GM12878 (cell line): ENCODE data around the gene CLDN17. TPM values are rescaled to one million over a fixed set of nuclear protein-coding genes. Genes with fewer than 3 reads are reported as not detected.

Experiments
- ATAC-seq: fragments of 200-7000 bp; cut with Tn5 transposase; 3 replicates; pipeline ENCODE4 v1.9.1; 2020; ENCODE audit warnings: mild to moderate bottlenecking, moderate library complexity
- BruUV-seq: library from RNA; stranded (reverse); fragments of 400-500 nt; replicated peaks from 2 replicates; lab custom pipeline; 2021; lab: Mats Ljungman, UMichigan
- CTCF ChIA-PET: fragments of 300-600 bp; sonication (Branson Sonifier 250); formaldehyde crosslinking; extraction: SDS; loops from one replicate; lab custom pipeline; 2021; ENCODE audit warnings: inconsistent platforms; lab: Yijun Ruan, JAX
- POLR2A ChIA-PET: fragments of 350-600 bp; formaldehyde crosslinking; extraction: SDS; loops from one replicate; lab custom pipeline; 2021; ENCODE audit warnings: inconsistent platforms; lab: Charles Lee
- RAD21 ChIA-PET: fragments of 300-600 bp; sonication (Branson Sonifier 250); formaldehyde crosslinking; loops from one replicate; lab custom pipeline; 2023; ENCODE audit warnings: antibody characterized with exemption; ENCODE audit not compliant: unreplicated experiment; lab: Charles Lee
- SMC1A ChIA-PET: fragments of 300-600 bp; sonication (Branson Sonifier 250); formaldehyde crosslinking; loops from one replicate; lab custom pipeline; 2023; ENCODE audit not compliant: unreplicated experiment, uncharacterized antibody; lab: Charles Lee
- DNase-seq: peaks from one replicate; pipeline ENCODE4 v3.0.0-alpha.2; 2011; ENCODE audit warnings: low read depth, low spot score
- FAIRE-seq: peaks from 3 replicates; lab custom pipeline; 2011; peaks lifted over from hg19 to GRCh38; lab: Jason Lieb, UNC
- H2AFZ ChIP-seq: 2 replicates; pipeline ENCODE4 v1.6.0; 2011; ENCODE audit warnings: low read depth, low read length, control low read depth; ENCODE audit not compliant: control insufficient read depth
- H3K27ac ChIP-seq: 2 replicates; pipeline ENCODE4 v1.5.1; 2011; ENCODE audit warnings: control low read depth; ENCODE audit not compliant: control insufficient read depth, insufficient read depth
- H3K27me3 ChIP-seq, 2 experiments: replicated peaks in 1 of 2; 2 replicates each; pipeline versions ENCODE4 v1.6.0 to v1.6.1; 2011; ENCODE audit warnings: low read length in 1 of 2; ENCODE audit not compliant: control insufficient read depth in 2 of 2, insufficient read depth in 2 of 2
- H3K36me3 ChIP-seq, 2 experiments: 2 replicates each; pipeline ENCODE4 v1.5.1; 2011; ENCODE audit warnings: low read length in 1 of 2; ENCODE audit not compliant: control insufficient read depth in 2 of 2, insufficient read depth in 2 of 2
- H3K4me1 ChIP-seq: 2 replicates; pipeline ENCODE4 v1.6.1; 2011; ENCODE audit warnings: mild to moderate bottlenecking, low read length, moderate library complexity, mixed read lengths; ENCODE audit not compliant: control insufficient read depth, insufficient read depth
- H3K4me2 ChIP-seq: 2 replicates; pipeline ENCODE4 v1.6.0; 2011; ENCODE audit warnings: control low read depth; ENCODE audit not compliant: control insufficient read depth, insufficient read depth
- H3K4me3 ChIP-seq: fragments of 200-600 bp; sonication (generic); 2 replicates; pipeline ENCODE4 v1.5.1; 2016
- H3K79me2 ChIP-seq: 2 replicates; pipeline ENCODE4 v1.6.0; 2011; ENCODE audit warnings: low read length; ENCODE audit not compliant: control insufficient read depth, insufficient read depth
- H3K9ac ChIP-seq: 2 replicates; pipeline ENCODE4 v1.8.0; 2011; ENCODE audit warnings: low read length, control low read depth, mixed read lengths; ENCODE audit not compliant: control insufficient read depth, insufficient read depth
- H3K9me3 ChIP-seq: replicated peaks from 3 replicates; pipeline ENCODE4 v1.5.1; 2011; ENCODE audit warnings: mild to moderate bottlenecking, low read length; ENCODE audit not compliant: control insufficient read depth, insufficient read depth
- H4K20me1 ChIP-seq: 2 replicates; pipeline ENCODE4 v1.6.0; 2011; ENCODE audit not compliant: control insufficient read depth, insufficient read depth
- ATF2 ChIP-seq: IDR thresholded peaks from 2 replicates; pipeline ENCODE4 v1.6.1; 2012; ENCODE audit warnings: low read length, inconsistent platforms
- ATF7 ChIP-seq: fragments of 450-650 bp; IDR thresholded peaks from 2 replicates; pipeline ENCODE4 v1.6.1; 2016; ENCODE audit warnings: low read depth, mild to moderate bottlenecking
- CHD2 ChIP-seq: IDR thresholded peaks from 2 replicates; pipeline ENCODE4 v1.6.1; 2011; ENCODE audit warnings: low read depth, low read length, improper control_type of control experiment, borderline replicate concordance
- CREB1 ChIP-seq: IDR thresholded peaks from 2 replicates; pipeline ENCODE4 v1.6.1; 2012; ENCODE audit warnings: low read depth, mild to moderate bottlenecking, inconsistent platforms
- EZH2 ChIP-seq: IDR thresholded peaks from 2 replicates; pipeline ENCODE4 v1.6.1; 2012; ENCODE audit warnings: low read depth, mild to moderate bottlenecking, control low read depth, inconsistent platforms, low read length, borderline replicate concordance; ENCODE audit not compliant: control insufficient read depth
- MEF2A ChIP-seq: IDR thresholded peaks from 2 replicates; pipeline ENCODE4 v1.6.1; 2011; ENCODE audit warnings: low read depth, mild to moderate bottlenecking, low read length, moderate library complexity; ENCODE audit not compliant: insufficient read depth
- NFIC ChIP-seq: IDR thresholded peaks from 2 replicates; pipeline ENCODE4 v1.6.1; 2012; ENCODE audit warnings: low read depth, mild to moderate bottlenecking, inconsistent platforms, low read length, moderate library complexity
- PAX8 ChIP-seq: fragments of 450-650 bp; IDR thresholded peaks from 2 replicates; pipeline ENCODE4 v1.6.1; 2017; ENCODE audit warnings: mild to moderate bottlenecking, moderate library complexity
- RUNX3 ChIP-seq: IDR thresholded peaks from 2 replicates; pipeline ENCODE4 v1.6.1; 2012; ENCODE audit warnings: low read length, inconsistent platforms
- SKIL ChIP-seq: fragments of 450-650 bp; IDR thresholded peaks from 2 replicates; pipeline ENCODE4 v1.6.1; 2017; ENCODE audit warnings: mild to moderate bottlenecking, low read depth, inconsistent platforms; ENCODE audit not compliant: poor library complexity, severe bottlenecking
- SRF ChIP-seq, 2 experiments: IDR thresholded peaks; 2 replicates each; pipeline ENCODE4 v1.6.1; 2011; ENCODE audit warnings: low read depth in 2 of 2, low read length in 2 of 2, mild to moderate bottlenecking in 1 of 2, moderate library complexity in 1 of 2
- ZBTB40 ChIP-seq: fragments of 450-650 bp; IDR thresholded peaks from 2 replicates; pipeline ENCODE4 v1.6.1; 2016; ENCODE audit warnings: mild to moderate bottlenecking, moderate library complexity, borderline replicate concordance
- ZNF217 ChIP-seq: fragments of 450-650 bp; IDR thresholded peaks from 2 replicates; pipeline ENCODE4 v1.6.1; 2017; ENCODE audit warnings: antibody characterized with exemption, mild to moderate bottlenecking
- WGBS: methylation state at CpG from one replicate; pipeline ENCODE4 v1.1.6; 2016; ENCODE audit warnings: low lambda C conversion rate; ENCODE audit not compliant: insufficient replicate concordance, insufficient coverage; ENCODE audit errors: missing lambda C conversion rate; 5-methylcytosine and 5-hydroxymethylcytosine counted together
- in situ Hi-C: fragments of 300-500 bp; cut with MboI; formaldehyde crosslinking; loops from 9 replicates; pipeline ENCODE4 v1.14.3; 2018; ENCODE audit warnings: mixed read lengths
- intact Hi-C: fragments of 100-400 bp; cut with micrococcal nuclease; formaldehyde crosslinking; loops from one replicate; pipeline ENCODE4 v1.14.2; 2022; ENCODE audit not compliant: unreplicated experiment
- polyA plus RNA-seq, 11 experiments: library from polyadenylated mRNA; depleted of rRNA in 4 of 11; unstranded in 6 of 11; stranded (reverse) in 5 of 11; fragments of >200 nt; fragmentation: Nextera tagmentation in 4 of 11; fragmentation: Illumina TruSeq in 1 of 11; extraction: Ambion mirVana in 4 of 11; extraction: Trizol in 1 of 11; gene quantifications; 1 replicate in 1 of 11; 2 replicates in 10 of 11; pipeline versions ENCODE4 v1.2.1 to v1.2.3, GENCODE V29; 2011 to 2016; ENCODE audit warnings: inconsistent platforms in 2 of 11, missing spikeins in 2 of 11, low read depth in 1 of 11
- total RNA-seq, 4 experiments: library from RNA; depleted of rRNA in 3 of 4; stranded (reverse); fragments of >200 nt in 3 of 4; fragmentation: Illumina TruSeq in 1 of 4; extraction: Trizol in 1 of 4; gene quantifications; 2 replicates each; pipeline versions ENCODE4 v1.2.1 to v1.2.3, GENCODE V29; 2013 to 2021
- TF ChIP-seq, protein P1 (sequence below): fragments of 450-650 bp; IDR thresholded peaks from 2 replicates; pipeline ENCODE4 v1.6.1; 2017; ENCODE audit warnings: mild to moderate bottlenecking, moderate library complexity

CLDN17 gene
- total and polyA plus RNA-seq, 10 of the 15 experiments (the other 5 are each of a cell fraction or from before 2014, with no cell fraction given): not detected

GRCh38 chr21:30200000-30200399 is 33.4 kb upstream of the CLDN17 start:
- 0% methylated on average over 2 of the region's 2 CpGs for WGBS
- ChIA-PET SMC1A (no interaction called here), RAD21 (no interaction called here), POLR2A (no interaction called here), CTCF (no interaction called here)
- Histone ChIP-seq H3K4me2 (no peak overlapping the region), H4K20me1 (no peaks in the 10 kb centered on the region), H2AFZ (no peak overlapping the region), H3K36me3 (no peaks in the 10 kb centered on the region), H3K4me1 (no peaks in the 10 kb centered on the region), H3K9me3 (no peaks in the 10 kb centered on the region), H3K27me3 (no peaks in the 10 kb centered on the region), H3K27ac (no peak overlapping the region), H3K79me2 (no peaks in the 10 kb centered on the region), H3K4me3 (no peak overlapping the region), H3K9ac (no peak overlapping the region)
- in situ Hi-C loops: no loop called here
- ATAC-seq (no peak), DNase-seq (no peak), FAIRE-seq (no peak)
- BruUV-seq: no TSS peak
- intact Hi-C loops: no loop called here
- no peak for TF ChIP-seq NFIC
- no peak for TF ChIP-seq CREB1
- TF ChIP-seq SKIL: no peak
- TF ChIP-seq ATF2: no peak
- TF ChIP-seq ZNF217: no peak
- no peak for TF ChIP-seq CHD2
- TF ChIP-seq, protein P1, sequence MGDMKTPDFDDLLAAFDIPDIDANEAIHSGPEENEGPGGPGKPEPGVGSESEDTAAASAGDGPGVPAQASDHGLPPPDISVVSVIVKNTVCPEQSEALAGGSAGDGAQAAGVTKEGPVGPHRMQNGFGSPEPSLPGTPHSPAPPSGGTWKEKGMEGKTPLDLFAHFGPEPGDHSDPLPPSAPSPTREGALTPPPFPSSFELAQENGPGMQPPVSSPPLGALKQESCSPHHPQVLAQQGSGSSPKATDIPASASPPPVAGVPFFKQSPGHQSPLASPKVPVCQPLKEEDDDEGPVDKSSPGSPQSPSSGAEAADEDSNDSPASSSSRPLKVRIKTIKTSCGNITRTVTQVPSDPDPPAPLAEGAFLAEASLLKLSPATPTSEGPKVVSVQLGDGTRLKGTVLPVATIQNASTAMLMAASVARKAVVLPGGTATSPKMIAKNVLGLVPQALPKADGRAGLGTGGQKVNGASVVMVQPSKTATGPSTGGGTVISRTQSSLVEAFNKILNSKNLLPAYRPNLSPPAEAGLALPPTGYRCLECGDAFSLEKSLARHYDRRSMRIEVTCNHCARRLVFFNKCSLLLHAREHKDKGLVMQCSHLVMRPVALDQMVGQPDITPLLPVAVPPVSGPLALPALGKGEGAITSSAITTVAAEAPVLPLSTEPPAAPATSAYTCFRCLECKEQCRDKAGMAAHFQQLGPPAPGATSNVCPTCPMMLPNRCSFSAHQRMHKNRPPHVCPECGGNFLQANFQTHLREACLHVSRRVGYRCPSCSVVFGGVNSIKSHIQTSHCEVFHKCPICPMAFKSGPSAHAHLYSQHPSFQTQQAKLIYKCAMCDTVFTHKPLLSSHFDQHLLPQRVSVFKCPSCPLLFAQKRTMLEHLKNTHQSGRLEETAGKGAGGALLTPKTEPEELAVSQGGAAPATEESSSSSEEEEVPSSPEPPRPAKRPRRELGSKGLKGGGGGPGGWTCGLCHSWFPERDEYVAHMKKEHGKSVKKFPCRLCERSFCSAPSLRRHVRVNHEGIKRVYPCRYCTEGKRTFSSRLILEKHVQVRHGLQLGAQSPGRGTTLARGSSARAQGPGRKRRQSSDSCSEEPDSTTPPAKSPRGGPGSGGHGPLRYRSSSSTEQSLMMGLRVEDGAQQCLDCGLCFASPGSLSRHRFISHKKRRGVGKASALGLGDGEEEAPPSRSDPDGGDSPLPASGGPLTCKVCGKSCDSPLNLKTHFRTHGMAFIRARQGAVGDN: no peak
- TF ChIP-seq MEF2A: no peak
- no peak for TF ChIP-seq ATF7
- no peak for TF ChIP-seq PAX8
- no peak for TF ChIP-seq EZH2
- TF ChIP-seq SRF (IDR thresholded peaks at IDR 0.05; ENCODE audit: low read depth in 2 of 2, low read length in 2 of 2): no peak
- no peak for TF ChIP-seq ZBTB40
- TF ChIP-seq RUNX3: no peak
